Right cardiac atrium (tissue), 5 donors: ENCODE results near the gene VANGL1. TPM values are rescaled to one million over a fixed set of nuclear protein-coding genes. Genes with fewer than 3 reads are reported as not detected.

ENCODE experiments used
- ATAC-seq, 2 donors: fragments of 200-7000 bp; cut with Tn5 transposase; one replicate each; pipeline versions ENCODE4 v1.8.0 to v1.9.1; 2020; ENCODE audit warnings: moderate library complexity in 2 of 2, mild to moderate bottlenecking in 1 of 2
- DNase-seq, 3 donors: peaks; one replicate each; pipeline ENCODE4 v3.0.0-alpha.2; 2020
- H3K27ac ChIP-seq: one replicate; pipeline ENCODE4 v1.5.1; 2013; ENCODE audit warnings: mild to moderate bottlenecking, low read length, control low read depth, moderate library complexity
- H3K27me3 ChIP-seq: one replicate; pipeline ENCODE4 v1.6.1; 2013; ENCODE audit not compliant: control insufficient read depth, insufficient read depth
- H3K4me1 ChIP-seq: one replicate; pipeline ENCODE4 v1.6.1; 2013; ENCODE audit warnings: low read length; ENCODE audit not compliant: control insufficient read depth, insufficient read depth
- H3K4me3 ChIP-seq: one replicate; pipeline ENCODE4 v1.5.1; 2013; ENCODE audit warnings: low read length, control low read depth
- H3K9me3 ChIP-seq: one replicate; pipeline ENCODE4 v1.6.1; 2013; ENCODE audit warnings: low read length; ENCODE audit not compliant: control insufficient read depth
- WGBS: extraction: QIAGEN DNeasy Blood & Tissue Kit; methylation state at CpG from one replicate; pipeline ENCODE4 v1.1.7; 2013; 5-methylcytosine and 5-hydroxymethylcytosine counted together
- intact Hi-C, 4 donors: fragments of 100-400 bp; cut with DNase I; formaldehyde crosslinking; loops; one replicate each; pipeline versions ENCODE4 v1.11.0 to v1.14.0; 2022 to 2023
- long read RNA-seq, 4 donors: library from polyadenylated mRNA; unstranded; transcript quantifications; one replicate each; pipeline ENCODE4 v2.0.0, GENCODE V29; 2020 to 2021
- polyA plus RNA-seq: library from polyadenylated mRNA; stranded (reverse); fragments of 200-250 nt; gene quantifications from one replicate; pipeline ENCODE4 v1.2.3, GENCODE V29; 2013
- total RNA-seq, 4 donors: library from RNA; stranded (reverse); fragmentation: NEBNext Ultra II Directional; extraction: Animal tissue kit (Norgen Biotek cat#: 25700); gene quantifications; one replicate each; pipeline ENCODE4 v1.2.1, GENCODE V29; 2021
- donor health status: healthy with polysubstance abuse.
- donor health status: DM: no; HTN: yes; CAD: no.
- donor health status: DM: no; HTN: no; CAD: no.
- donor health status: DM: no; HTN: yes; CAD: no; lungs with severe emphysema.
- donor health status: DM: yes; HTN: yes; CAD: no.

VANGL1 gene
- total RNA-seq (1 to 10 TPM; 6.1 to 7.5 (median 6.9) TPM), polyA plus RNA-seq (2.2 TPM)
- long read RNA-seq, donor 1, full-length matches to known transcripts: 12 of 19 reads
- long read RNA-seq, donor 1, partial matches to known transcripts: 0 of 19 reads
- long read RNA-seq, donor 1, other reads (novel, unspliced or antisense): 7 of 19 reads
- long read RNA-seq, donor 2, full-length matches to known transcripts: 3 of 3 reads
- long read RNA-seq, donor 2, partial matches to known transcripts: 0 of 3 reads
- long read RNA-seq, donor 2, other reads (novel, unspliced or antisense): 0 of 3 reads
- long read RNA-seq, donor 3, full-length matches to known transcripts: 31 of 40 reads
- long read RNA-seq, donor 3, partial matches to known transcripts: 1 of 40 reads
- long read RNA-seq, donor 3, other reads (novel, unspliced or antisense): 8 of 40 reads
- long read RNA-seq, donor 4, full-length matches to known transcripts: 1 of 2 reads
- long read RNA-seq, donor 4, partial matches to known transcripts: 0 of 2 reads
- long read RNA-seq, donor 4, other reads (novel, unspliced or antisense): 1 of 2 reads

DNA sequence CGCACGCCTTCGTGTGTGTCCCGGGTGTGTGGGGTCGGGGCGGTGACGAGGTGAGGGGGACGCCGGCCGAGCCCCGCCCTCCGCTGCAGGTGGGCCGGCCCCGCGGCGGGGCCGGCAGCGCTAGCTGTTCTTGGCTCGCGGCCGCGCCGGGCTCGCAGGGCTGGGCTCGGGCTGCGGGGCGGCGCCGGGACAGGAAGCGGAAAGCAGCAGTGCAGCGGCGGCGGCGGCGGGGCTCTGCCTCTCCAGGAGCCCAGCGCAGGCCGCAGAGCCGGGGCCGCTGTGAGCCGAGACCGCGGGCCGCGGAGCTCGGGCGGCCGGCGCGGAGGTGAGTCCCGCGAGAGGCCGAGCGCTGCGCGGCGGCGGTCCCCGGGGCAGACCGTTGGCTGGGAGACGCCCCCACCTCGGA lies at the start of gene VANGL1:
Gene VANGL1, plus strand, starts transcription at position 209 of the 406 bp plus-strand sequence. CDS start 9,444 bp downstream, outside the sequence.
- H3K27me3 ChIP-seq: no peaks in the 10 kb centered on the region
- DNase-seq: peak; percentile 79 to 93 (median 91)
- intact Hi-C loops: loop anchor here in 1 of 4 donors (10.0 kb wide), 1 partner anchor 63 kb away; no protein-coding TSS in a partner anchor
- H3K9me3 ChIP-seq: peaks cover 5% of the 10 kb centered on the region
- ATAC-seq: peak; percentile 93 to 94
- under 1% methylated on average over 61 of the region's 61 CpGs for WGBS
- peak within 1 kb of the TSS; percentile 31 for H3K27ac ChIP-seq
- H3K4me3 ChIP-seq: peak within 1 kb of the TSS; percentile 69
- no peaks in the 10 kb centered on the region for H3K4me1 ChIP-seq

GRCh38 chr1:115592264-115592663 lies 49.5 kb upstream of the VANGL1 start:
- intact Hi-C loops: loop anchor here in 2 of 4 donors (5.0 kb wide), 2 partner anchors 45 to 455 kb away; no protein-coding TSS in a partner anchor

GRCh38 chr1:115593365-115594259 lies 48.2 kb upstream of the VANGL1 start:
- Histone ChIP-seq H3K4me3 (no peak overlapping the region), H3K4me1 (peaks cover 5% of the 10 kb centered on the region), H3K27me3 (no peaks in the 10 kb centered on the region), H3K9me3 (no peaks in the 10 kb centered on the region), H3K27ac (no peak overlapping the region)
- DNase-seq: peak; percentile 16 to 48 (median 46)
- intact Hi-C loops: loop anchor here in 2 of 4 donors (5.0 kb wide), 2 partner anchors 46 to 456 kb away; no protein-coding TSS in a partner anchor
- WGBS: 64% methylated on average over 4 of the region's 4 CpGs
- peak; percentile 60 to 69 for ATAC-seq

More at GRCh38 chr1:115592264-115592663, 49.5 kb upstream of the VANGL1 start:
- H3K9me3 ChIP-seq: peaks cover 3% of the 10 kb centered on the region
- H3K27ac ChIP-seq: no peak overlapping the region
- no peak for DNase-seq
- WGBS: 98% methylated on average over 1 of the region's 1 CpG
- H3K27me3 ChIP-seq: no peaks in the 10 kb centered on the region
- ATAC-seq: no peak
- H3K4me3 ChIP-seq: no peak overlapping the region
- peaks cover 5% of the 10 kb centered on the region for H3K4me1 ChIP-seq

- peak in 1 of 3 donors; percentile 56 for DNase-seq
- WGBS: 69% methylated on average over 4 of the region's 4 CpGs
Measured at GRCh38 chr1:115594600-115594999, 47.2 kb upstream of the VANGL1 start.

DNA sequence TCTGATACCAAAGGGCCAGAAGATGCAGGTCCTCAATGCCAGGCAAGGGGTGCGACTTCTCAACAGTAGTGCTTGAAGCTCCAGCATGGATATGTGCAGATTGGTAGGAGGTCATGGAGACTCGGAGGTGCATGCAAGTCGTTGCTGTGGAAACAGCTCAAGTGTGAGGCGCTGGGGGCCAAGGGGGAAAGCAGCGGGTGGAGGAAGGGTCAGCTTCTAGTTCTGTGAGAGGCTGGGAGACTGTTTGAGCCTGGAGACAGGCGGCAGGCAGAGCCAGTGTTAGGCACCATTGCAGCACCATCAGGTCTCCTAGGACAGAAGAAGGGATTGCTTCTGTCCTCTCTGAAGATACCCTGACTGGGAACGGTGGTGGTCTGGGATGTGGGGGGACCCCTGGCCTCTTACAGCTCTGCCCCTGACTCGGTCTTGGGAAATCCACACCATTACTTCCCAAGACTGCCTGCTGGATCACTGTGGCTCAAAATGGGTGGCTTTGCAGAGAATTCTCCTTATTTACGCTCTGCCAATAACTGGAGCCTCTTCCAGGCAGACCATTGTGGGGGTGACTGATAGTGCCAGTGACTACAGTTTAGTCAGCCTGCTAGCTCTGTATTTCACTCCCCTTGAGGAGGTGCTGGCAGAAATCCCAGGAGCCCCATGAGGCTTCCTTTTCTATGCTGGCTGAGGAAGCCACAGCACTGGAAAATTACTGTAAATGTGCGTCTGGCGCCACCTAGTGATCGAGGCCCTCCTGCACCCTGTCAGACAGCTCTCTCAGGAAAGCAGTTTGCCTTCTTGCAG lies 46.3 kb upstream of the VANGL1 start:
- H3K9me3 ChIP-seq: no peaks in the 10 kb centered on the region
- 58% methylated on average over 12 of the region's 12 CpGs for WGBS
- ATAC-seq (peak; percentile 94 to 97), DNase-seq (peak; percentile 94 to 97 (median 95))
- H3K27ac ChIP-seq: no peak overlapping the region
- H3K27me3 ChIP-seq: no peaks in the 10 kb centered on the region
- H3K4me3 ChIP-seq: no peak overlapping the region
- intact Hi-C loops: loop anchor here in 3 of 4 donors (5.0 kb wide), 3 partner anchors 458 to 618 kb away; no protein-coding TSS in a partner anchor
- peaks cover 5% of the 10 kb centered on the region for H3K4me1 ChIP-seq

More at GRCh38 chr1:115594600-115594999, 47.2 kb upstream of the VANGL1 start:
- intact Hi-C loops: loop anchor here in 2 of 4 donors (5.0 kb wide), 2 partner anchors 47 to 457 kb away; no protein-coding TSS in a partner anchor
- H3K27me3 ChIP-seq: no peaks in the 10 kb centered on the region
- peaks cover 5% of the 10 kb centered on the region for H3K4me1 ChIP-seq
- peak in 1 of 2 donors; percentile 5 for ATAC-seq
- H3K9me3 ChIP-seq: no peaks in the 10 kb centered on the region
- no peak overlapping the region for H3K27ac ChIP-seq
- H3K4me3 ChIP-seq: no peak overlapping the region

DNA sequence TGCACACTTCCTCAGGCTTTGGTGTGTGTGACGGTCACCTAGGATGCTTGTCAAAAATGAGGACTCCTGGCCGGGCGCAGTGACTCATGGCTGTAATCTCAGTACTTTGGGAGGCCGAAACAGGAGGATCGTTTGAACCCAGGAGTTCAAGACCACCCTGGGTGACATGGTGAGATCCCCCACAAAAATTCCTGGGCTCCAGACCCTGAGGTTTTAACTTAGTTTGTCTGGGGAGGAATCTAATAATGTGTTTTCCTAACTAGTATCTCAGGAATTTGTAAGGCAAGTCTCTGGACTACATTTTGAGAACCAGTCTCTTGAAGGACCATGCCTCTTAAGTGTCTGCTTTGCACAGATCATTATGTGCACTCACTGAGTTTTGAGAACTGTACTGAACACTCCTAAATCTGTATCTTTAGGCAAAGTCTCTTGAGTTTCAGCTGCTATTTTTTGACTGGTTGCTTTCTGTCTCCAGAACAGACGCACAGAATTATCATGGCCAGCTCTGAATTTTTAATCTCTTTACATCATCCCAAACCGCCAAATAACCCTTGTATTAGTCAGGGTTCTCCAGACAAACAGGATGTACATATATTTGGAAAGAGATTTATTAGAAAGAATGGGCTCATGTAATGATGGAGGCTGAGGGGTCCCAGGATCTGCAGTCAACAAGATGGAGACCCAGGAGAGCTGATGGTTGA lies 45.5 kb upstream of the VANGL1 start:
- H3K4me1 ChIP-seq: peaks cover 5% of the 10 kb centered on the region
- no peak overlapping the region for H3K27ac ChIP-seq
- no peaks in the 10 kb centered on the region for H3K9me3 ChIP-seq
- H3K4me3 ChIP-seq: no peak overlapping the region
- intact Hi-C loops: loop anchor here in 3 of 4 donors (5.0 kb wide), 3 partner anchors 459 to 619 kb away; no protein-coding TSS in a partner anchor
- H3K27me3 ChIP-seq: no peaks in the 10 kb centered on the region
- WGBS: 38% methylated on average over 7 of the region's 7 CpGs
- DNase-seq (no peak), ATAC-seq (no peak)

GRCh38 chr1:115604508-115604907 lies 37.3 kb upstream of the VANGL1 start:
- intact Hi-C loops: no loop called here
- 93% methylated on average over 3 of the region's 3 CpGs for WGBS
- Histone ChIP-seq H3K27me3 (no peaks in the 10 kb centered on the region), H3K27ac (no peak overlapping the region), H3K4me1 (peaks cover 2% of the 10 kb centered on the region), H3K4me3 (no peak overlapping the region), H3K9me3 (no peaks in the 10 kb centered on the region)
- DNase-seq: no peak
- no peak for ATAC-seq

DNA sequence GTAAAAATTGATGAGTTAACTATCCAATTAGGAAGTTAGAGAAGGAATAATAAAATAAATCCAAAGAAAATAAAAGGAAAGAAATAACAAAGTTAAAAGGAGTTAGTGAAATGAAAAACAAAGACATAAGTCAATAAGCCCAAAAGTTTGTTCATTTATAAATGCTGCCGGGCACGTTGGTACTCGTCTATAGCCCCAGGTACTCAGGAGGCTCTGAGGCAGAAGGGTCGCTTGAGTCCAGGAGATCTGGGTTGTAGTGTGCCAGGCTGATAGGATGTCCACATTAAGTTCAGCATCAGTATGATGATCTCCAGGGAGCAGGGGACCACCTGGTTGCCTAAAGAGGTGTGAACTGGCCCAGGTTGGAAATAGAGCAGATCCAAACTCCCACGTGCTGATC lies 35.5 kb upstream of the VANGL1 start:
- Histone ChIP-seq H3K9me3 (no peaks in the 10 kb centered on the region), H3K4me1 (peaks cover 2% of the 10 kb centered on the region), H3K27me3 (no peaks in the 10 kb centered on the region), H3K27ac (no peak overlapping the region), H3K4me3 (no peak overlapping the region)
- 78% methylated on average over 5 of the region's 5 CpGs for WGBS
- intact Hi-C loops: loop anchor here in 1 of 4 donors (5.0 kb wide), 2 partner anchors 101 to 166 kb away; no protein-coding TSS in a partner anchor
- ATAC-seq: no peak
- DNase-seq: no peak

DNA sequence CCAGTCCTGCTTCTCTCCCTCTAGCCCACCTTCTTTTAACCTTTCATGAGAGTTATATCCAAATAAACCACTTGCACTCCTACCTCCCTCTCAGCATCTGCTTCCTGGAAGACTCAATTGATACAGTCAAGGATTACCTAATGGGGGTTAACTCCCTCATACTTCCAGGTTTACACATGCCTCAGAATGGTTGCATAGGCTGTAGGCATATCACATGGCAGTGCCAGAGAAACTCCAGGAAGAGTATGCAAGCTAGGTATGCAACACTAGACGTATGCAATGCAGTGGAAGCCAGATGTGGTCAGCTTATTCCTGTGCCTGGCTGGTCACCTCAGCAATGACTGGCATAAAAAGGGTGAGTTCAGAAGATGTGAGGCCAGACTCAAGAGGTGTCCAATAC lies 32.7 kb upstream of the VANGL1 start:
- Histone ChIP-seq H3K4me3 (no peak overlapping the region), H3K27ac (no peak overlapping the region), H3K27me3 (no peaks in the 10 kb centered on the region), H3K4me1 (peaks cover 2% of the 10 kb centered on the region), H3K9me3 (no peaks in the 10 kb centered on the region)
- DNase-seq: no peak
- intact Hi-C loops: loop anchor here in 2 of 4 donors (2.0 to 5.0 kb wide), 4 partner anchors 98 to 164 kb away; no protein-coding TSS in a partner anchor
- WGBS: 82% methylated on average over 1 of the region's 1 CpG
- ATAC-seq: no peak
